HG03025 (cell line): ENCODE data around the gene ANKMY1.

ENCODE experiments used
- ATAC-seq: cut with Tn5 transposase; IDR thresholded peaks from one replicate; pipeline ENCODE4 v1.9.1; 2021; ENCODE audit warnings: mild to moderate bottlenecking, moderate library complexity; ENCODE audit not compliant: unreplicated experiment, low FRiP score

ANKMY1 gene

GRCh38 chr2:240440251-240440650 lies 117.5 kb downstream of the ANKMY1 start:
- ATAC-seq: no peak

- ATAC-seq: no peak
Observed at GRCh38 chr2:240439698-240440151, 118.1 kb downstream of the ANKMY1 start.

GRCh38 chr2:240438810-240439697 lies 118.7 kb downstream of the ANKMY1 start:
- no peak for ATAC-seq

GRCh38 chr2:240437861-240438809 lies 119.7 kb downstream of the ANKMY1 start:
- ATAC-seq: no peak

- ATAC-seq: no peak
Observed at GRCh38 chr2:240437551-240437860, 120.3 kb downstream of the ANKMY1 start.

GRCh38 chr2:240436683-240437550 lies 120.9 kb downstream of the ANKMY1 start:
- no peak for ATAC-seq

- ATAC-seq: no peak
Observed at GRCh38 chr2:240435948-240436682, 121.7 kb downstream of the ANKMY1 start.

GRCh38 chr2:240435457-240435947 lies 122.3 kb downstream of the ANKMY1 start, which contains the start of gene GPC1:
GPC1 (plus strand) TSS chr2:240435663; CDS start chr2:240435919, 256 bp downstream.
- no peak for ATAC-seq

- no peak for ATAC-seq
Observed at GRCh38 chr2:240434728-240435456, 122.9 kb downstream of the ANKMY1 start.

GRCh38 chr2:240433973-240434727 lies 123.6 kb downstream of the ANKMY1 start:
- no peak for ATAC-seq

GRCh38 chr2:240432820-240433801 lies 124.7 kb downstream of the ANKMY1 start:
- ATAC-seq: no peak

GRCh38 chr2:240432430-240432819 lies 125.4 kb downstream of the ANKMY1 start:
- no peak for ATAC-seq

- ATAC-seq: no peak
Observed at GRCh38 chr2:240431661-240432424, 125.9 kb downstream of the ANKMY1 start.

GRCh38 chr2:240431271-240431660 lies 126.5 kb downstream of the ANKMY1 start:
- ATAC-seq: no peak

GRCh38 chr2:240430595-240430994 lies 127.2 kb downstream of the ANKMY1 start:
- ATAC-seq: no peak

- no peak for ATAC-seq
Observed at GRCh38 chr2:240429872-240430491, 127.8 kb downstream of the ANKMY1 start.
